ENCODE data around the gene RYR2.

DNA sequence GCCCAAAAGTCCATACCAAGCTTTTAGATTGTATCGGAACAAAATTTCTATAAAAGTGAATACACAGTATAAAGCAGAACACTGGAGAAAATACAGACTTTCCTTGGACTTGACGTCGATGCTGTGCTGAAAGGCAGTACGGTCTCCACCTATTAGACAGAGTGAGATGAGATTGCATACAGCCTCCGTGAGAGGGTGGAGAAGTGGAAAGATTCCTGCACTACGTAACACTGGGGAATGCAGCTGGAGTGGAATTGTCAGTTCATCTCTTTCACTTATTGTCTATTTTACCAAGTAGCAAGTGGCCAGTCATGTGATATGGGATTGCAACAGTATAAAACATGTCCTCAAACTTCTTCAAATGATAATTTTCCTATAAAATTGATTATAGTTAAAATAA is 639.2 kb downstream of the RYR2 start:
- TF ChIP-seq, protein P1, sequence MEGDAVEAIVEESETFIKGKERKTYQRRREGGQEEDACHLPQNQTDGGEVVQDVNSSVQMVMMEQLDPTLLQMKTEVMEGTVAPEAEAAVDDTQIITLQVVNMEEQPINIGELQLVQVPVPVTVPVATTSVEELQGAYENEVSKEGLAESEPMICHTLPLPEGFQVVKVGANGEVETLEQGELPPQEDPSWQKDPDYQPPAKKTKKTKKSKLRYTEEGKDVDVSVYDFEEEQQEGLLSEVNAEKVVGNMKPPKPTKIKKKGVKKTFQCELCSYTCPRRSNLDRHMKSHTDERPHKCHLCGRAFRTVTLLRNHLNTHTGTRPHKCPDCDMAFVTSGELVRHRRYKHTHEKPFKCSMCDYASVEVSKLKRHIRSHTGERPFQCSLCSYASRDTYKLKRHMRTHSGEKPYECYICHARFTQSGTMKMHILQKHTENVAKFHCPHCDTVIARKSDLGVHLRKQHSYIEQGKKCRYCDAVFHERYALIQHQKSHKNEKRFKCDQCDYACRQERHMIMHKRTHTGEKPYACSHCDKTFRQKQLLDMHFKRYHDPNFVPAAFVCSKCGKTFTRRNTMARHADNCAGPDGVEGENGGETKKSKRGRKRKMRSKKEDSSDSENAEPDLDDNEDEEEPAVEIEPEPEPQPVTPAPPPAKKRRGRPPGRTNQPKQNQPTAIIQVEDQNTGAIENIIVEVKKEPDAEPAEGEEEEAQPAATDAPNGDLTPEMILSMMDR (IDR thresholded peaks at IDR 0.05) = no peak
- TF ChIP-seq POLR2A (IDR thresholded peaks at IDR 0.05) = no peak

Measured in heart left ventricle (tissue), 13 donors.